ENCODE measurements around the gene SLC49A4. TPM values are rescaled to one million over a fixed set of nuclear protein-coding genes. Genes with fewer than 3 reads are reported as not detected.

SLC49A4 gene
- total and polyA plus RNA-seq, 5 donors: 13.4 to 26.8 (median 20.2) TPM

DNA sequence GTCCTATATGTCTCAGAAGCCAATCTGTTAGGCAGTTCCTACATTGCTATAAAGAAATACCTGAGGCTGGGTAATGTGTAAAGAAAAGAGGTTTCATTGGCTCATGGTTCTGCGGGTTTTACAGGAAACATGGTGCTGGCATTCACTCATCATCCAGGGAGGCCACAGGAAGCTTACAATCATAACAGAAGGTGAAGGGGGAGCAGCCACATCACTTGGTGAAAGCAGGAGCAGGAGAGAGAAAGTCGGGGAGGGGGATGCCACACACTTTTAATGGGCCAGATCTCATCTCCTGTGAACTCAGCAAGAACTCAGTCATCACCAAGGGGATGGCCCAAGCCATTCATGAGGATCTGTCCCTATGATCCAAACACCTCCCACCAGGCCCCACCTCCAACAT lies 9.1 kb downstream of the SLC49A4 start:
- WGBS: 86% methylated on average over 2 of the region's 2 CpGs
- Histone ChIP-seq H3K27ac (ENCODE audit: low read length) (no peak overlapping the region), H3K4me3 (ENCODE audit: low read length) (no peak overlapping the region), H3K9me3 (ENCODE audit: control insufficient read depth, low read length) (no peaks in the 10 kb centered on the region), H3K27me3 (ENCODE audit: control insufficient read depth, insufficient read depth) (no peaks in the 10 kb centered on the region), H3K4me1 (ENCODE audit: control insufficient read depth, insufficient read depth, low read length) (peaks cover 1% of the 10 kb centered on the region)
- intact Hi-C loops (cut with DNase I): no loop called here
- ATAC-seq (no peak), DNase-seq (no peak)

DNA sequence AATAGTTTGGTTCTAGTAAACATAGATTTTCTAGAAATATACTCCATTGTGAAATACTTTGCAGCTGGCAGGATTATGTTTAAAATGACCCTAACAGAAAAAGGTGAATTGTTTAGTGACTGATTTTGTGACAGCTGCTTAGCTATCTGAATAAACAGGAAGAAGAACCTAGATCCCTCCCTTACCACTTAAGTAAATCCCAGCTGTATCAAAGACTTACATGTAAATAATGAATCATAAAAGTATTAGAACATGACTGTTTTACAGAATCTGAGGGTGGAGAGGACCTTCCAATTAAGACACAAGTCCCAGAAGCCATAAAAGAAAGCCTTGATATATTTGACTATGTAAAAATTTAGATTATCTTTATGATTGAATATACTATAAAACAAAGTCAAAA lies 15.9 kb downstream of the SLC49A4 start:
- Histone ChIP-seq H3K27ac (ENCODE audit: low read length) (no peak overlapping the region), H3K9me3 (ENCODE audit: control insufficient read depth, low read length) (no peaks in the 10 kb centered on the region), H3K4me3 (ENCODE audit: low read length) (no peak overlapping the region), H3K4me1 (ENCODE audit: control insufficient read depth, insufficient read depth, low read length) (no peaks in the 10 kb centered on the region), H3K27me3 (ENCODE audit: control insufficient read depth, insufficient read depth) (no peaks in the 10 kb centered on the region)
- ATAC-seq (no peak), DNase-seq (no peak)
- intact Hi-C loops (cut with DNase I): no loop called here

GRCh38 chr3:122816587-122816986 lies 21.7 kb downstream of the SLC49A4 start:
- Histone ChIP-seq H3K4me1 (ENCODE audit: control insufficient read depth, insufficient read depth, low read length) (peaks cover 2% of the 10 kb centered on the region), H3K27ac (ENCODE audit: low read length) (no peak overlapping the region), H3K27me3 (ENCODE audit: control insufficient read depth, insufficient read depth) (no peaks in the 10 kb centered on the region), H3K9me3 (ENCODE audit: control insufficient read depth, low read length) (no peaks in the 10 kb centered on the region), H3K4me3 (ENCODE audit: low read length) (no peak overlapping the region)
- 90% methylated on average over 2 of the region's 2 CpGs for WGBS
- DNase-seq (no peak), ATAC-seq (no peak)
- intact Hi-C loops (cut with DNase I): no loop called here

- intact Hi-C loops (cut with DNase I): no loop called here
These were observed 29.9 kb downstream of the SLC49A4 start for GRCh38 chr3:122824465-122825381.

DNA sequence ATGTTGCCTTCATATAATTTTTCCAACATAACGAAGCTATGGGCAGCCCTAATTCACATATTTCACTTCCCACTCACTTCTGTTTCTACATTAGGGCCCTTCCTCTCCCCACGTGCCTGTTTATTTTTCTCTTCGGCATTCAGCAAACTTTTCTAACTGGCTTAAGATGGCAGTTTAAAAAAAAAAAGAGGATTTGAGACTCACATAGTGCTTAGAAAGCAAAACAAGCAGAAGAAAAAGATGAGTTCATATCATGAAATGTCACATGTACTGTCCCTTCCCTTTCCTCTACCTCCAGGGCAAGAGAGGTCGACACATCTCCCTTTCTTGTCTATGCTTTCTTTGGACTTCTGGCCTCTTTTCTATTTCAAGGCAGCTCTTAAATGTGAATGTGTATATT lies 30.6 kb downstream of the SLC49A4 start:
- WGBS: 77% methylated on average over 4 of the region's 4 CpGs
- H3K27me3 ChIP-seq (ENCODE audit: control insufficient read depth, insufficient read depth): no peaks in the 10 kb centered on the region
- intact Hi-C loops (cut with DNase I): no loop called here

More at GRCh38 chr3:122824465-122825381, 29.9 kb downstream of the SLC49A4 start:
- Histone ChIP-seq H3K9me3 (ENCODE audit: control insufficient read depth, low read length) (no peaks in the 10 kb centered on the region), H3K4me1 (ENCODE audit: control insufficient read depth, insufficient read depth, low read length) (no peaks in the 10 kb centered on the region), H3K27me3 (ENCODE audit: control insufficient read depth, insufficient read depth) (no peaks in the 10 kb centered on the region), H3K27ac (ENCODE audit: low read length) (no peak overlapping the region), H3K4me3 (ENCODE audit: low read length) (no peak overlapping the region)
- 87% methylated on average over 7 of the region's 7 CpGs for WGBS
- ATAC-seq: no peak
- DNase-seq: no peak

DNA sequence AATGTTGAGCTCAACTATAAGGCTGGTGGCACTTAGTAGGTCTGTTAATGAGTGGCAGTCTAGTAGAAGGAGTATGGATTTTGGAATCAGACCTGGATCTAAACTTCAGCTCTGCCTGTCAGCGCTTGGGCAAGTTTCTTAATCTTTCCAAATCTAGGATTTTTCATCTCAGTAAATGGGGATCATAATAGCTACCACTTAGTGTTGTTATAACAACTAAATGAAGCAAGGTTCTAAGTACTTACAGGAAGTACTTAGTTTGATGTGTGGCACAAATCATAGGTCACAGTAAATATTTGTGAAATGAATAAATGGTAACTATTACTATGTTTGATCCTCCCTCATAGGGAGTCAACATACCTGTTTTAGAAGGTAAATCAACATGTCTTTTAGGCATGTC lies 31.4 kb downstream of the SLC49A4 start:
- 99% methylated on average over 1 of the region's 1 CpG for WGBS
- no peak overlapping the region for H3K4me3 ChIP-seq (ENCODE audit: low read length)
- intact Hi-C loops (cut with DNase I): no loop called here
- ATAC-seq (no peak), DNase-seq (no peak)
- H3K27me3 ChIP-seq (ENCODE audit: control insufficient read depth, insufficient read depth): no peaks in the 10 kb centered on the region
- H3K4me1 ChIP-seq (ENCODE audit: control insufficient read depth, insufficient read depth, low read length): no peaks in the 10 kb centered on the region
- H3K27ac ChIP-seq (ENCODE audit: low read length): no peak overlapping the region
- H3K9me3 ChIP-seq (ENCODE audit: control insufficient read depth, low read length): no peaks in the 10 kb centered on the region

More for the DNA sequence above, 30.6 kb downstream of the SLC49A4 start:
- Histone ChIP-seq H3K9me3 (ENCODE audit: control insufficient read depth, low read length) (no peaks in the 10 kb centered on the region), H3K4me1 (ENCODE audit: control insufficient read depth, insufficient read depth, low read length) (no peaks in the 10 kb centered on the region), H3K4me3 (ENCODE audit: low read length) (no peak overlapping the region), H3K27ac (ENCODE audit: low read length) (no peak overlapping the region)
- DNase-seq: no peak
- ATAC-seq: peak in 1 of 2 donors; percentile 36

- H3K4me1 ChIP-seq (ENCODE audit: control insufficient read depth, insufficient read depth, low read length): no peaks in the 10 kb centered on the region
- H3K27me3 ChIP-seq (ENCODE audit: control insufficient read depth, insufficient read depth): no peaks in the 10 kb centered on the region
- no peak overlapping the region for H3K4me3 ChIP-seq (ENCODE audit: low read length)
- intact Hi-C loops (cut with DNase I): no loop called here
- no peak for DNase-seq
- ATAC-seq: no peak
- 94% methylated on average over 4 of the region's 4 CpGs for WGBS
- H3K27ac ChIP-seq (ENCODE audit: low read length): no peak overlapping the region
- no peaks in the 10 kb centered on the region for H3K9me3 ChIP-seq (ENCODE audit: control insufficient read depth, low read length)
These were observed 33.4 kb downstream of the SLC49A4 start for GRCh38 chr3:122828281-122828680.

GRCh38 chr3:122835590-122835989 lies 40.7 kb downstream of the SLC49A4 start:
- Histone ChIP-seq H3K27ac (ENCODE audit: low read length) (no peak overlapping the region), H3K4me3 (ENCODE audit: low read length) (no peak overlapping the region), H3K4me1 (ENCODE audit: control insufficient read depth, insufficient read depth, low read length) (no peaks in the 10 kb centered on the region), H3K9me3 (ENCODE audit: control insufficient read depth, low read length) (no peaks in the 10 kb centered on the region), H3K27me3 (ENCODE audit: control insufficient read depth, insufficient read depth) (no peaks in the 10 kb centered on the region)
- WGBS: 95% methylated on average over 2 of the region's 2 CpGs
- intact Hi-C loops (cut with DNase I): no loop called here
- DNase-seq (no peak), ATAC-seq (no peak)

DNA sequence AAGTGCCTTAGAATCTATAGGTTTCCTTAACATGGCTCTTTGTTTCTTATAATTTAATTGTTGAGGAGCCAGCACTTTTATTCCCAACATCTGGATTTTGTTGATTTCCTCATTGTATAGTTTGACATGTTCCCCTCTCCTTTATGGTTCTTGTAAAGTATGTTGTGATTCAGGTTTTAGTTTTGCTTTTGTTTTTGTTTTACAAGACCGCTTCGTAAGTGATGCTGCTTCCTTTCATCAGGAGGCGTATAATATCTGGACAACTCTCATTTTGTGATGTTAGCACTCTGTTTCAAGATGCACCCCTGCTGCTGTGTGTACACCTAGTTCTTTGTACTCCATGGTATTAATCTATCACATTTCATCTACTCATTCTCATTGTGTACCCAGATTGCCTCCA lies 48.7 kb downstream of the SLC49A4 start:
- intact Hi-C loops (cut with DNase I): no loop called here
- DNase-seq: no peak
- Histone ChIP-seq H3K9me3 (ENCODE audit: control insufficient read depth, low read length) (no peaks in the 10 kb centered on the region), H3K27me3 (ENCODE audit: control insufficient read depth, insufficient read depth) (no peaks in the 10 kb centered on the region), H3K4me1 (ENCODE audit: control insufficient read depth, insufficient read depth, low read length) (no peaks in the 10 kb centered on the region), H3K4me3 (ENCODE audit: low read length) (no peak overlapping the region), H3K27ac (ENCODE audit: low read length) (no peak overlapping the region)
- 55% methylated on average over 3 of the region's 3 CpGs for WGBS
- no peak for ATAC-seq

DNA sequence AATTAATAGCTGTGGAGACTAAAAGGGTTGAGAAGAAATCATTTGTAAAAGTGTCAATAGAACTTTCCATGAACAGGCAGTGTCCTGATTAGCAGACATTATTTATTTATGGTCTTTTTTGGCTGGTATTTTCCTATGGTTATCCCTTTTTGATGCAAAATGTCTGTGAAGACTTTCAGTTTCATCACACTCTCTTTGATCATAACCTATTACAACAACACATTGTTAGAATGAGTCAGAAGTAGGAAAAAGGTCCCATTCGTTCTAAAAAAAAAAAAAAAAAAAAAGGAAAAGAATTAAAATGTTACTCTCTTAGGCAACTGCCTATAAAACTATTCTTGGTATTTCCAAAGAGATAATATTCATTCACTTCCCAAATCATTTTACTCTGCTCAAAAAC lies 62.1 kb downstream of the SLC49A4 start:
- DNase-seq (no peak), ATAC-seq (no peak)
- intact Hi-C loops (cut with DNase I): no loop called here
- Histone ChIP-seq H3K9me3 (ENCODE audit: control insufficient read depth, low read length) (no peaks in the 10 kb centered on the region), H3K4me1 (ENCODE audit: control insufficient read depth, insufficient read depth, low read length) (no peaks in the 10 kb centered on the region), H3K4me3 (ENCODE audit: low read length) (no peak overlapping the region), H3K27ac (ENCODE audit: low read length) (no peak overlapping the region), H3K27me3 (ENCODE audit: control insufficient read depth, insufficient read depth) (no peaks in the 10 kb centered on the region)
- whole genome bisulfite sequencing: 12% methylated on average over 1 of the region's 1 CpG

DNA sequence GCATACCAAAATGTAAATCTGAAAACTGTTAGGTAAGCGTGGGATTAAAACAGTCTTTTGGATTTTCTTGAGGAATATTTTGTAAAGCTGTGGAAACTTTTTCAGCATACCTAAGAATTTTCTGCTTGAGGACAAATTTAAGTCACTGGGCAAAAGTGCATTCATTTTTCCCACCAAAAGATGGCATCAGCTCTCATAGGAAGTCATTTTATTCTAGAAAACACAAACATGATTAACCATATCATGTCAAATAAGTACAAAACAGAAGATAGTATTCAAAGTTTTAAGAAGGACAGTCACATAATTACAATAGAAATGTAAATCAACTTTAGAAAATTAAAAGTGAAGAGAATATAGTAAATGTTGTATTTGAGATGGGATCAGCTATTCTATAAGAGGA lies 63.5 kb downstream of the SLC49A4 start:
- H3K9me3 ChIP-seq (ENCODE audit: control insufficient read depth, low read length): no peaks in the 10 kb centered on the region
- WGBS: 89% methylated on average over 1 of the region's 1 CpG
- H3K4me3 ChIP-seq (ENCODE audit: low read length): no peak overlapping the region
- no peaks in the 10 kb centered on the region for H3K27me3 ChIP-seq (ENCODE audit: control insufficient read depth, insufficient read depth)
- no peaks in the 10 kb centered on the region for H3K4me1 ChIP-seq (ENCODE audit: control insufficient read depth, insufficient read depth, low read length)
- intact Hi-C loops (cut with DNase I): no loop called here
- DNase-seq (no peak), ATAC-seq (no peak)
- no peak overlapping the region for H3K27ac ChIP-seq (ENCODE audit: low read length)

Measured in right cardiac atrium (tissue), 5 donors.